Immature natural killer cell (primary cell): ENCODE data around the gene RGP1. TPM values are rescaled to one million over a fixed set of nuclear protein-coding genes. Genes with fewer than 3 reads are reported as not detected.
A peak's percentile ranks its signal among the peaks of the same experiment; 100 is the strongest.

Experiments used
- DNase-seq, 3 donors: peaks; one replicate each; pipeline ENCODE4 v3.0.0; 2022; ENCODE audit warnings: mixed read lengths in 1 of 3
- H3K27ac Mint-ChIP-seq, 6 donors: one replicate each; pipeline ENCODE4 v1.8.0; 2020; ENCODE audit warnings: mixed read lengths in 6 of 6, mild to moderate bottlenecking in 5 of 6, inconsistent platforms in 4 of 6, moderate library complexity in 3 of 6
- H3K27me3 Mint-ChIP-seq, 3 donors: one replicate each; pipeline ENCODE4 v1.8.0; 2020 to 2021; ENCODE audit warnings: low read depth in 3 of 3, mild to moderate bottlenecking in 3 of 3, mixed read lengths in 3 of 3, moderate library complexity in 3 of 3, inconsistent platforms in 1 of 3
- H3K36me3 Mint-ChIP-seq, 3 donors: one replicate each; pipeline ENCODE4 v1.8.0; 2020; ENCODE audit warnings: mixed read lengths in 3 of 3, inconsistent platforms in 2 of 3, mild to moderate bottlenecking in 2 of 3
- H3K4me1 Mint-ChIP-seq, 2 donors: one replicate each; pipeline ENCODE4 v1.8.0; 2020; ENCODE audit warnings: inconsistent platforms in 2 of 2, mild to moderate bottlenecking in 2 of 2, mixed read lengths in 2 of 2, moderate library complexity in 1 of 2
- H3K4me3 Mint-ChIP-seq, 5 donors: one replicate each; pipeline ENCODE4 v1.8.0; 2020; ENCODE audit warnings: mild to moderate bottlenecking in 5 of 5, mixed read lengths in 5 of 5, inconsistent platforms in 3 of 5, moderate library complexity in 3 of 5
- H3K9me3 Mint-ChIP-seq, 6 donors: one replicate each; pipeline ENCODE4 v1.8.0; 2020; ENCODE audit warnings: mild to moderate bottlenecking in 6 of 6, mixed read lengths in 6 of 6, inconsistent platforms in 4 of 6, moderate library complexity in 3 of 6
- polyA plus RNA-seq, 3 donors: library from polyadenylated mRNA; unstranded; fragments of 300-500 nt; fragmentation: Illumina TruSeq; gene quantifications; one replicate each; pipeline ENCODE4 v1.2.3, GENCODE V29; 2021

RGP1 gene
- polyA plus RNA-seq, 3 donors from 2014 or later, result 5.4 to 10.6 (median 8.2) TPM

- Mint-ChIP-seq H3K27ac (no peak overlapping the region), H3K4me1 (peaks cover 0 to 5% of the 10 kb centered on the region in 2 donors), H3K36me3 (peaks cover 6 to 13% (median 6%) of the 10 kb centered on the region in 3 donors)
These were observed 46.6 kb downstream of the RGP1 start for GRCh38 chr9:35795695-35796094.

GRCh38 chr9:35797311-35798109, 48.4 kb downstream of the RGP1 start:
- no peak overlapping the region for H3K27ac Mint-ChIP-seq
- H3K27me3 Mint-ChIP-seq, result peaks cover 0 to 3% (median 3%) of the 10 kb centered on the region in 3 donors
- peaks cover 0 to 5% of the 10 kb centered on the region in 2 donors for H3K4me1 Mint-ChIP-seq
- H3K36me3 Mint-ChIP-seq, result peaks cover 13 to 20% (median 19%) of the 10 kb centered on the region in 3 donors
- no peak overlapping the region for H3K4me3 Mint-ChIP-seq
- DNase-seq, result no peak
- H3K9me3 Mint-ChIP-seq, result no peaks in the 10 kb centered on the region

More at GRCh38 chr9:35795695-35796094, 46.6 kb downstream of the RGP1 start:
- H3K27me3 Mint-ChIP-seq, result peaks cover 0 to 4% (median 3%) of the 10 kb centered on the region in 3 donors
- H3K9me3 Mint-ChIP-seq, result no peaks in the 10 kb centered on the region
- H3K4me3 Mint-ChIP-seq, result no peak overlapping the region
- no peak for DNase-seq

- H3K36me3 Mint-ChIP-seq, result peaks cover 11 to 25% (median 23%) of the 10 kb centered on the region in 3 donors
- no peak overlapping the region for H3K4me3 Mint-ChIP-seq
- DNase-seq, result no peak
- H3K9me3 Mint-ChIP-seq, result no peaks in the 10 kb centered on the region
- H3K4me1 Mint-ChIP-seq, result peaks cover 0 to 5% of the 10 kb centered on the region in 2 donors
- peaks cover 0 to 4% (median 1%) of the 10 kb centered on the region in 3 donors for H3K27me3 Mint-ChIP-seq
- H3K27ac Mint-ChIP-seq, result peak overlapping the region in 1 of 6 donors; percentile 26
These were observed 49.7 kb downstream of the RGP1 start for GRCh38 chr9:35798658-35799374.

- peaks cover 0 to 2% (median 0%) of the 10 kb centered on the region in 3 donors for H3K27me3 Mint-ChIP-seq
- H3K36me3 Mint-ChIP-seq, result peaks cover 13 to 29% (median 25%) of the 10 kb centered on the region in 3 donors
- H3K4me3 Mint-ChIP-seq, result no peak overlapping the region
- peak overlapping the region in 1 of 6 donors; percentile 2 for H3K27ac Mint-ChIP-seq
- H3K4me1 Mint-ChIP-seq, result no peaks in the 10 kb centered on the region
- no peak for DNase-seq
- no peaks in the 10 kb centered on the region for H3K9me3 Mint-ChIP-seq
These were observed 51.4 kb downstream of the RGP1 start for GRCh38 chr9:35800530-35800929.

GRCh38 chr9:35801328-35802128, 52.4 kb downstream of the RGP1 start:
- Mint-ChIP-seq H3K4me3 (no peak overlapping the region), H3K4me1 (no peaks in the 10 kb centered on the region), H3K9me3 (no peaks in the 10 kb centered on the region), H3K27ac (no peak overlapping the region), H3K27me3 (peaks cover 0 to 2% (median 0%) of the 10 kb centered on the region in 3 donors), H3K36me3 (peaks cover 9 to 29% (median 27%) of the 10 kb centered on the region in 3 donors)
- DNase-seq, result no peak

- Mint-ChIP-seq H3K4me1 (peaks cover 4 to 6% of the 10 kb centered on the region in 2 donors), H3K9me3 (no peaks in the 10 kb centered on the region), H3K36me3 (peaks cover 9 to 23% (median 19%) of the 10 kb centered on the region in 3 donors)
These were observed 57.0 kb downstream of the RGP1 start for GRCh38 chr9:35806101-35806500.

More at GRCh38 chr9:35806101-35806500, 57.0 kb downstream of the RGP1 start:
- Mint-ChIP-seq H3K4me3 (no peak overlapping the region), H3K27ac (no peak overlapping the region), H3K27me3 (peaks cover 0 to 2% (median 1%) of the 10 kb centered on the region in 3 donors)
- no peak for DNase-seq

Other genes with a start within 250 kb of the RGP1 start
- gene TESK1, start 144.0 kb upstream of the RGP1 start, polyA plus RNA-seq, result 10 to 100 TPM in 1 of 3 donors, 1 to 10 TPM in 2; 6.5 to 23.7 (median 8.1) TPM
- gene CD72, start 130.9 kb upstream of the RGP1 start, polyA plus RNA-seq, result 10 to 100 TPM in 2 of 3 donors, 1 to 10 TPM in 1; 6.2 to 18.4 (median 10.1) TPM
- gene SIT1, start 98.4 kb upstream of the RGP1 start, polyA plus RNA-seq, result 1 to 10 TPM in 1 of 3 donors, under 1 TPM in 2; 0.26 to 1.4 (median 0.49) TPM
- 10 to 100 TPM in 1 of 3 donors, not detected in 2; 23.0 TPM for gene RMRP, start 91.3 kb upstream of the RGP1 start, polyA plus RNA-seq
- gene CCDC107, start 91.0 kb upstream of the RGP1 start, polyA plus RNA-seq, result 100 to 1,000 TPM; 101 to 106 (median 103) TPM
- gene ARHGEF39, start 84.1 kb upstream of the RGP1 start, polyA plus RNA-seq, result 1 to 10 TPM in 2 of 3 donors, under 1 TPM in 1; 0.92 to 1.9 (median 1.1) TPM
- gene CA9, start 75.4 kb upstream of the RGP1 start, polyA plus RNA-seq, result not detected
- under 1 TPM in 1 of 3 donors, not detected in 2; 0.28 TPM for gene TPM2, start 59.4 kb upstream of the RGP1 start, polyA plus RNA-seq
- gene TLN1, start 17.1 kb upstream of the RGP1 start, polyA plus RNA-seq, result 100 to 1,000 TPM in 1 of 3 donors, 10 to 100 TPM in 2; 21.4 to 260 (median 61.5) TPM
- 10 to 100 TPM; 47.8 to 59.3 (median 50.0) TPM for gene CREB3, start 16.6 kb upstream of the RGP1 start, polyA plus RNA-seq
- gene GBA2, start 59 bp upstream of the RGP1 start, polyA plus RNA-seq, result 10 to 100 TPM; 20.3 to 43.3 (median 37.4) TPM
- gene MSMP, start 5.0 kb downstream of the RGP1 start, polyA plus RNA-seq, result 1 to 10 TPM in 1 of 3 donors, not detected in 2; 1.3 TPM
- gene NPR2, start 42.3 kb downstream of the RGP1 start, polyA plus RNA-seq, result under 1 TPM in 1 of 3 donors, not detected in 2; 0.46 TPM
- gene SPAG8, start 63.0 kb downstream of the RGP1 start, polyA plus RNA-seq, result 1 to 10 TPM in 1 of 3 donors, under 1 TPM in 1, not detected in 1; 0.43 to 2.1 TPM
- gene HINT2, start 65.8 kb downstream of the RGP1 start, polyA plus RNA-seq, result 100 to 1,000 TPM; 105 to 124 (median 122) TPM
- not detected for gene FAM221B, start 79.4 kb downstream of the RGP1 start, polyA plus RNA-seq
- 1 to 10 TPM; 1.1 to 2.1 (median 1.6) TPM for gene TMEM8B, start 79.9 kb downstream of the RGP1 start, polyA plus RNA-seq
- not detected for gene OR13J1, start 121.1 kb downstream of the RGP1 start, polyA plus RNA-seq
- gene HRCT1, start 156.9 kb downstream of the RGP1 start, polyA plus RNA-seq, result not detected
- gene SPAAR, start 160.2 kb downstream of the RGP1 start, polyA plus RNA-seq, result not detected
- gene OR2S2, start 208.9 kb downstream of the RGP1 start, polyA plus RNA-seq, result not detected